Mesothelial cell of epicardium (in vitro differentiated cells): ENCODE results near the gene MIP. TPM values are rescaled to one million over a fixed set of nuclear protein-coding genes. Genes with fewer than 3 reads are reported as not detected.

Experiments used
- DNase-seq, 2 experiments: peaks; one replicate each; pipeline ENCODE4 v3.0.0; 2021; ENCODE audit warnings: low spot score in 2 of 2; ENCODE audit not compliant: unreplicated experiment in 2 of 2
- H3K27ac Mint-ChIP-seq: 2 replicates; pipeline ENCODE4 v1.8.0; 2021; ENCODE audit warnings: mixed read lengths
- H3K27me3 Mint-ChIP-seq: 2 replicates; pipeline ENCODE4 v1.8.0; 2021; ENCODE audit warnings: low read depth, mixed read lengths
- H3K36me3 Mint-ChIP-seq: 2 replicates; pipeline ENCODE4 v1.8.0; 2021; ENCODE audit warnings: mixed read lengths
- H3K4me1 Mint-ChIP-seq: 2 replicates; pipeline ENCODE4 v1.8.0; 2021; ENCODE audit warnings: mixed read lengths
- H3K4me3 Mint-ChIP-seq: 2 replicates; pipeline ENCODE4 v1.8.0; 2021; ENCODE audit warnings: mild to moderate bottlenecking, moderate library complexity, mixed read lengths
- H3K9me3 Mint-ChIP-seq: 2 replicates; pipeline ENCODE4 v1.8.0; 2021; ENCODE audit warnings: mixed read lengths
- total RNA-seq: library from RNA; stranded (reverse); gene quantifications from 3 replicates; pipeline ENCODE4 v1.2.1, GENCODE V29; 2021
- TF ChIP-seq, protein P1 (sequence below): fragments of 200-600 bp; sonication (generic); IDR thresholded peaks from one replicate; pipeline ENCODE4 v1.5.0; 2021; ENCODE audit warnings: antibody characterized with exemption; ENCODE audit not compliant: unreplicated experiment

MIP gene
- total RNA-seq, 1 donor from 2014 or later = not detected

DNA sequence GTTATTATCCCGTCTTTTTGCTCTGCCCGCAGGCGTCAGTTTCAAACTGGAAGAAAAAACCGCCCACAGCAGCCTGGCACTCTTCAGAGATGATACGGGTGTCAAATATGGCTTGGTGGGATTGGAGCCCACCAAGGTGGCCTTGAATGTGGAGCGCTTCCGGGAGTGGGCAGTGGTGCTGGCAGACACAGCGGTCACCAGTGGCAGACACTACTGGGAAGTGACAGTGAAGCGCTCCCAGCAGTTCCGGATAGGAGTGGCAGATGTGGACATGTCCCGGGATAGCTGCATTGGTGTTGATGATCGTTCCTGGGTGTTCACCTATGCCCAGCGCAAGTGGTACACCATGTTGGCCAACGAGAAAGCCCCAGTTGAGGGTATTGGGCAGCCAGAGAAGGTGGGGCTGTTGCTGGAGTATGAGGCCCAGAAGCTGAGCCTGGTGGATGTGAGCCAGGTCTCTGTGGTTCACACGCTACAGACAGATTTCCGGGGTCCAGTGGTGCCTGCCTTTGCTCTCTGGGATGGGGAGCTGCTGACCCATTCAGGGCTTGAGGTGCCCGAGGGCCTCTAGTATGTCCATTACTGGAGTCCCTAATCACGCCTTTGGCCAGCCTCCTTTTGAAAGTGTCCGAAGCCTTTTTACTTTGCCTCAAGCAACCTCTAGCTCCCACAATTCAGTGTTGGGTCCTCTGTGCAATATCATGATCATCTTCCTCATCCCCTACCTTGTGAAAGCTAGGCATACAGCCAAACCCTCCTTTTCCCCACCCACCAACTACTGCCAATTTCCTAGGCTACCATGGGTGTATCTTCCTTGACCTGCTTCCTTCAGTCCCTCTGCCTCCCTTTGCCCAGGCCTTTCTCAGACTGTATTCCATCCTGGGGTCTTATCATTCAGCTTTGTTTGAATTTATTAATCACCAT, 14.8 kb upstream of the MIP start:
- Mint-ChIP-seq H3K9me3 (no peaks in the 10 kb centered on the region), H3K4me3 (peak overlapping the region; percentile 95), H3K4me1 (peaks cover 14% of the 10 kb centered on the region), H3K36me3 (peaks cover 5% of the 10 kb centered on the region), H3K27ac (peak overlapping the region; percentile 100), H3K27me3 (no peaks in the 10 kb centered on the region)
- DNase-seq = no peak
- TF ChIP-seq, protein P1, sequence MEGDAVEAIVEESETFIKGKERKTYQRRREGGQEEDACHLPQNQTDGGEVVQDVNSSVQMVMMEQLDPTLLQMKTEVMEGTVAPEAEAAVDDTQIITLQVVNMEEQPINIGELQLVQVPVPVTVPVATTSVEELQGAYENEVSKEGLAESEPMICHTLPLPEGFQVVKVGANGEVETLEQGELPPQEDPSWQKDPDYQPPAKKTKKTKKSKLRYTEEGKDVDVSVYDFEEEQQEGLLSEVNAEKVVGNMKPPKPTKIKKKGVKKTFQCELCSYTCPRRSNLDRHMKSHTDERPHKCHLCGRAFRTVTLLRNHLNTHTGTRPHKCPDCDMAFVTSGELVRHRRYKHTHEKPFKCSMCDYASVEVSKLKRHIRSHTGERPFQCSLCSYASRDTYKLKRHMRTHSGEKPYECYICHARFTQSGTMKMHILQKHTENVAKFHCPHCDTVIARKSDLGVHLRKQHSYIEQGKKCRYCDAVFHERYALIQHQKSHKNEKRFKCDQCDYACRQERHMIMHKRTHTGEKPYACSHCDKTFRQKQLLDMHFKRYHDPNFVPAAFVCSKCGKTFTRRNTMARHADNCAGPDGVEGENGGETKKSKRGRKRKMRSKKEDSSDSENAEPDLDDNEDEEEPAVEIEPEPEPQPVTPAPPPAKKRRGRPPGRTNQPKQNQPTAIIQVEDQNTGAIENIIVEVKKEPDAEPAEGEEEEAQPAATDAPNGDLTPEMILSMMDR = no peak

DNA sequence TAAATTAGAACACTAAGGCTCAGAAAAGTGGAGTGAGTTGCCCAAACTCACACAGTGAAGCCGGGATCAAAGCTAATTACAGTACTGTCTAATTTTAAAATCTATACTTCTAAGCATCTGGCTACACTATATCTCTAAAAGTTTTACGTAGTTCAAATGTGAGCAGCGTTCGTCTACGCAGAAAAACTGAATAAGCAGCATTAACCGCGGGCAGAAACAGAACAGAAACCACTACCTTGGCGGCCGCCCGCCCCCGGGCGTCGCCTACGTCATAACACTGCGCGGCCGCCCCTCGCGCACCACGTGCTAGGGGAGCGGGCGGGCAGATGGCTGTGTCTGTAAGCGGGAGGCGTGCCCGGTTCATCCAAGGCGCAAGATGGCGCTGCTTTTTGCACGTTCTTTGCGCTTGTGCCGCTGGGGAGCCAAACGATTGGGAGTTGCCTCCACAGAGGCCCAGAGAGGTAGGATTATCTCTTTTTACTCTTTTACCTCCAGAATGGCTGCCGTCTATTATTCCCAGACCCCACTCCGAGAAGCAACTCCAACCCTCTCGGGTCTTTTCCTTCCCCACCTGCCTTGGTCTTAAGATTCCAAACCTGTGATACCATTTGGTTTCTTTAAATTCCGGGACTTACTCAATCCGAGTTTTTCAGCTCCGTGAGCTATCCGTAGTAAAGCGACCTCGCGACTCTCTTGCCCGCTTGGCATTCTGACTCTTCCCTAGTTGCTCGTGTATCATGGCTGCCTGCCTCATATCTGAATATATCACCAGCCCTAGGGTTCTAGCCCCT, 14.0 kb upstream of the MIP start, which contains the start of gene SPRYD4:
Gene SPRYD4, plus strand, starts transcription at position 363 of the 791 bp plus-strand sequence. Its CDS starts 14 bp downstream, at position 377.
- no peaks in the 10 kb centered on the region for H3K9me3 Mint-ChIP-seq
- peaks cover 5% of the 10 kb centered on the region for H3K36me3 Mint-ChIP-seq
- H3K4me3 Mint-ChIP-seq = peak within 1 kb of the TSS; percentile 95
- H3K27ac Mint-ChIP-seq = peak within 1 kb of the TSS; percentile 100
- peaks cover 14% of the 10 kb centered on the region for H3K4me1 Mint-ChIP-seq
- H3K27me3 Mint-ChIP-seq = no peaks in the 10 kb centered on the region
- TF ChIP-seq, protein P1 = no peak
- peak; percentile 90 to 94 for DNase-seq

DNA sequence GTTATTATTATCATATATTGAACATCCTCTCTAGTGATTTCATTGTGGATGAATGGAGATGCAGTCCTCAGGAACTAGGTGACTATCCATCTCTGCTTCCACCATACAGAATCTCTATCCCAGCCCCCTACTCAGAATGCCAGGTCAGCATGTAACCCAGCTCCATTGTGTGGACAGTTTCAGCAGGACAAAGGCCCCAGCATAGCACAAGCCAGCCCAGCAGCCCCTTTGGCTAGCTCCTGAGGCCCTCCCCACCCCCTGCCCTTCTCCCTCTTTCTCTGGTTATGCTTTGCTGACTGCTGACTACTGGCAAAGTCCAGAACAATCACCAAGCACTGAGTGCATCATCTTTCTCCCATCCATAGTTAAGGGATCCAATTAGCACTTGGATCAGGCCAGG, 8.1 kb upstream of the MIP start:
- H3K27me3 Mint-ChIP-seq = no peaks in the 10 kb centered on the region
- TF ChIP-seq, protein P1 = no peak
- H3K9me3 Mint-ChIP-seq = no peaks in the 10 kb centered on the region
- no peak overlapping the region for H3K4me3 Mint-ChIP-seq
- no peak for DNase-seq
- H3K27ac Mint-ChIP-seq = no peak overlapping the region
- no peaks in the 10 kb centered on the region for H3K4me1 Mint-ChIP-seq
- no peaks in the 10 kb centered on the region for H3K36me3 Mint-ChIP-seq

DNA sequence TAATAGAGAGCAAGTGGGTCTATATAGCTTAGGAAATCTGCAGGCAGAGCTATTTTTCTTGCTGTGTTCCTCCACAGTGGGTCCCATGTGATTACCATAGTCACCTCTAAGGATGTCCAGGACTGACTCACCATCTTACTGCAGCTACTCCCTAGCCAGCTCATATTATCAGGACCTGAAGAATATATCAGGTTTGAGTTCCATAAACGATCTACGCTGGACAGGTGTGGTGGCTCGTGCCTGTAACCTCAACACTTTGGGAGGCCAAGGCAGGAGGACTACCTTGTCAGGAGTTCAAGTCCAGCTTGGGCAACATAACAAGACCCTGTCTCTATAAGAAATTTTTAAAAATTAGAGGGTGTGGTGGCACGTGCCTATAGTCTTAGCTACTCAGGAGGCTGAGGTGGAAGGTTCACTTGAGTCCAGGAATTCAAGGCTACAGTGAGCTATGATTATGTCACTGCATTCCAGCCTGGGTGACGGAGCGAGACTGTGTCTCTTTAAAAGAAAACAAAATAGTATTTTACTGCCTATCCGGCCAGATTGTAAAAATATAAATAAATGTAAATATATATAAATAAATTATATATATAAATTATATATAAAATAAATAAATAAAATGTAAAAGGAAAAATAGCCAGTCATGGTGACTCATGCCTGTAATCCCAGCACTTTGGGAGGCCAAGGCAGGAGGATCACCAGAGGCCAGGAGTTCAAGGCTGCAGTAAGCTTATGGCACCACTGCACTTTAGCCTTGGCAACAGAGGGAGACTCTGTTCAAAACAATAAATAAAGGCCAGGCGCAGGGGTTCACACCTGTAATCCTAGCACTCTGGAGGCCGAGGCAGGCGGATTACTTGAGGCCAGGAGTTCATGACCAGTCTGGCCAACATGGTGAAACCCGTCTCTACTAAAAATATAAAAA, 7.0 kb upstream of the MIP start:
- Mint-ChIP-seq H3K27ac (no peak overlapping the region), H3K9me3 (no peaks in the 10 kb centered on the region), H3K36me3 (no peaks in the 10 kb centered on the region), H3K4me3 (no peak overlapping the region), H3K27me3 (no peaks in the 10 kb centered on the region), H3K4me1 (no peaks in the 10 kb centered on the region)
- DNase-seq = no peak
- TF ChIP-seq, protein P1 = no peak

DNA sequence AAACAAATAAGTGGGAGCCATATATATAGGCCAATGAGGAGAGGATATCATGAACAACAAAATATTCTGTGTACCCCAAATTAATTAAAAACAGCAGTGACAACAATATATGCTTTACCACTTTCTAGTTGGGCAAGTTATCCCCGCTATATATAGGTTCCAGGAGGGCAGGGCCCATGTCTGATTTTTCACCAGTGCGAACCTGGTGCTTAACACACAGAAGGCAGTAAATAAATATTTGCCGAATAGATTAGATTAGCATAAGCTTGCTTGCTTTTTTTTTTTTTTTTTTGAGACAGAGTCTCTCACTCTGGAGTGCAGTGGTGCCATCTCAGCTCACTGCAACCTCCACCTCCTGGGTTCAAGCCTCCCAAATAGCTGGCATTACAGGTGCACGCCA, 3.4 kb upstream of the MIP start:
- H3K4me3 Mint-ChIP-seq = no peak overlapping the region

More for the DNA sequence above, 3.4 kb upstream of the MIP start:
- H3K9me3 Mint-ChIP-seq = no peaks in the 10 kb centered on the region
- H3K4me1 Mint-ChIP-seq = no peaks in the 10 kb centered on the region
- H3K27ac Mint-ChIP-seq = no peak overlapping the region
- DNase-seq = no peak
- peaks cover 7% of the 10 kb centered on the region for H3K27me3 Mint-ChIP-seq
- H3K36me3 Mint-ChIP-seq = no peaks in the 10 kb centered on the region
- TF ChIP-seq, protein P1 = no peak
